ENCODE data around the gene XRCC4. TPM values are rescaled to one million over a fixed set of nuclear protein-coding genes. Genes with fewer than 3 reads are reported as not detected.
"Not testable (repeated sequence)": the region's sequence is repeated elsewhere in the genome, so short reads cannot be mapped to it uniquely, and the experiment has no call there.

XRCC4 gene
- polyA plus RNA-seq (ENCODE audit: insufficient read length), result 4.1 TPM

GRCh38 chr5:83076742-83077661 lies at the start of gene XRCC4, which contains the start of gene TMEM167A:
Gene XRCC4, plus strand, starts transcription at chr5:83077547. Its CDS starts 27,373 bp downstream, at chr5:83104920.
Gene TMEM167A, minus strand, starts transcription at chr5:83077394. Its CDS starts 71 bp downstream, at chr5:83077323.
- peak; percentile 99 for DNase-seq (ENCODE audit: low read depth)

- DNase-seq (ENCODE audit: low read depth), result no peak
These were observed 47.4 kb upstream of the XRCC4 start for GRCh38 chr5:83029912-83030311.

- no peak for DNase-seq (ENCODE audit: low read depth)
These were observed 46.0 kb upstream of the XRCC4 start for GRCh38 chr5:83031381-83031780.

- no peak for DNase-seq (ENCODE audit: low read depth)
These were observed 43.3 kb upstream of the XRCC4 start for GRCh38 chr5:83034036-83034435.

- no peak for DNase-seq (ENCODE audit: low read depth)
These were observed 42.7 kb upstream of the XRCC4 start for GRCh38 chr5:83034528-83035207.

- DNase-seq (ENCODE audit: low read depth), result no peak
These were observed 41.8 kb upstream of the XRCC4 start for GRCh38 chr5:83035373-83036100.

- no peak for DNase-seq (ENCODE audit: low read depth)
These were observed 40.3 kb upstream of the XRCC4 start for GRCh38 chr5:83036991-83037575.

- no peak for DNase-seq (ENCODE audit: low read depth)
These were observed 38.4 kb upstream of the XRCC4 start for GRCh38 chr5:83038924-83039323.

GRCh38 chr5:83042507-83042906 lies 34.8 kb upstream of the XRCC4 start:
- no peak for DNase-seq (ENCODE audit: low read depth)

- no peak for DNase-seq (ENCODE audit: low read depth)
These were observed 32.4 kb upstream of the XRCC4 start for GRCh38 chr5:83044926-83045325.

GRCh38 chr5:83048277-83048676 lies 29.1 kb upstream of the XRCC4 start:
- no peak for DNase-seq (ENCODE audit: low read depth)

GRCh38 chr5:83048811-83049210 lies 28.5 kb upstream of the XRCC4 start:
- no peak for DNase-seq (ENCODE audit: low read depth)

- DNase-seq (ENCODE audit: low read depth), result peak; percentile 46
These were observed 27.9 kb upstream of the XRCC4 start for GRCh38 chr5:83049370-83049885.

- no peak for DNase-seq (ENCODE audit: low read depth)
These were observed 26.5 kb upstream of the XRCC4 start for GRCh38 chr5:83050723-83051340.

GRCh38 chr5:83055166-83055565 lies 22.2 kb upstream of the XRCC4 start:
- DNase-seq (ENCODE audit: low read depth), result no peak

GRCh38 chr5:83058726-83059125 lies 18.6 kb upstream of the XRCC4 start:
- no peak for DNase-seq (ENCODE audit: low read depth)

GRCh38 chr5:83059341-83059740 lies 18.0 kb upstream of the XRCC4 start:
- DNase-seq (ENCODE audit: low read depth), result no peak

- no peak for DNase-seq (ENCODE audit: low read depth)
These were observed 10.7 kb upstream of the XRCC4 start for GRCh38 chr5:83066548-83067110.

- not testable (repeated sequence) for DNase-seq (ENCODE audit: low read depth)
These were observed 10.0 kb upstream of the XRCC4 start for GRCh38 chr5:83067377-83067776.

GRCh38 chr5:83069096-83069799 lies 8.1 kb upstream of the XRCC4 start:
- no peak for DNase-seq (ENCODE audit: low read depth)
